Prostate gland (tissue), 2 donors: ENCODE measurements around the gene FOXC1.

Experiments used
- CTCF ChIP-seq, 4 experiments: fragments of 200-600 bp in 2 of 4; fragments of 450-650 bp in 2 of 4; sonication (generic) in 2 of 4; IDR thresholded peaks; 1 replicate in 3 of 4; 2 replicates in 1 of 4; pipeline ENCODE4 v1.5.1; 2016 to 2019; ENCODE audit warnings: antibody characterized with exemption in 4 of 4, mild to moderate bottlenecking in 2 of 4, moderate library complexity in 2 of 4
- POLR2AphosphoS5 ChIP-seq: sonication (generic); formaldehyde crosslinking; IDR thresholded peaks from one replicate; pipeline ENCODE4 v1.6.1; 2017; ENCODE audit warnings: antibody characterized with exemption

- TF ChIP-seq POLR2AphosphoS5: no peak
- TF ChIP-seq CTCF (IDR thresholded peaks at IDR 0.05): no peak
These were observed 1.3 kb upstream of the FOXC1 start for GRCh38 chr6:1608222-1609040.
